Measurements from ENCODE around the gene RAPGEF2. TPM values are rescaled to one million over a fixed set of nuclear protein-coding genes. Genes with fewer than 3 reads are reported as not detected.

Gene RAPGEF2
- total and polyA plus RNA-seq, 2 experiments from 2014 or later, result 10.2 to 63.1 TPM

- TF ChIP-seq ETS1 (IDR thresholded peaks at IDR 0.05) (no peak), JUNB (IDR thresholded peaks at IDR 0.05; ENCODE audit: unreplicated experiment) (no peak), CTCF (conservative IDR thresholded peaks at IDR 0.05; ENCODE audit: low read depth in 2 of 2) (no peak), ZNF114 (CRISPR knock-in tag; IDR thresholded peaks at IDR 0.05) (no peak), EZH2phosphoT487 (IDR thresholded peaks at IDR 0.05; ENCODE audit: unreplicated experiment) (no peak), ZNF462 (CRISPR knock-in tag; IDR thresholded peaks at IDR 0.05) (no peak), EZH2 (IDR thresholded peaks at IDR 0.05; ENCODE audit: low read depth, unreplicated experiment) (no peak), ZNF331 (CRISPR knock-in tag; IDR thresholded peaks at IDR 0.05; ENCODE audit: low read depth) (no peak), REST (IDR thresholded peaks at IDR 0.05; ENCODE audit: unreplicated experiment) (no peak), NANOG (IDR thresholded peaks at IDR 0.05; ENCODE audit: borderline replicate concordance) (no peak), CREB1 (CRISPR knock-in tag; IDR thresholded peaks at IDR 0.05; ENCODE audit: low read depth) (no peak), POLR2AphosphoS5 (IDR thresholded peaks at IDR 0.05; ENCODE audit: low read depth) (no peak), STAT1 (IDR thresholded peaks at IDR 0.05; ENCODE audit: unreplicated experiment) (no peak)
- Histone ChIP-seq H3K27me3 (ENCODE audit: insufficient read depth) (no peaks in the 10 kb centered on the region), H3K79me2 (replicated peaks; ENCODE audit: insufficient read depth) (no peaks in the 10 kb centered on the region), H3K4me3 (no peak overlapping the region), H3K36me3 (ENCODE audit: insufficient read depth) (no peaks in the 10 kb centered on the region), H3K27ac (ENCODE audit: low read depth) (peak overlapping the region; percentile 9; the same call in 1 of the 2 replicates), H3K4me2 (0 out of 2 replicates have a peak overlapping the region, but pooled peaks have one; percentile 6), H3K9me2 (ENCODE audit: insufficient read depth) (no peaks in the 10 kb centered on the region; the same call in 1 of the 2 replicates), H3K4me1 (ENCODE audit: insufficient read depth) (peaks cover 17% of the 10 kb centered on the region), H2AFZ (no peak overlapping the region), H3F3A (replicated peaks; ENCODE audit: low read depth) (no peaks in the 10 kb centered on the region), H4K20me1 (replicated peaks; ENCODE audit: insufficient read depth) (no peaks in the 10 kb centered on the region)
- Mint-ChIP-seq H3K27ac (0 out of 2 replicates have a peak overlapping the region, but pooled peaks have one; percentile 37), H3K27me3 (ENCODE audit: insufficient read depth, low read depth, poor library complexity) (peaks cover 5% of the 10 kb centered on the region), H3K4me1 (peaks cover 21% of the 10 kb centered on the region), H3K36me3 (ENCODE audit: low read depth) (peaks cover 13% of the 10 kb centered on the region; the same call in 2 of the 3 replicates), H3K9me3 (no peaks in the 10 kb centered on the region), H3K4me3 (no peak overlapping the region)
- DNase-seq (ENCODE audit: low spot score) (no peak), ATAC-seq (no peak)
Observed at GRCh38 chr4:159282329-159282728, 179.4 kb downstream of the RAPGEF2 start.
